ENCODE measurements around the gene MRPS18A.

GRCh38 chr6:43702171-43702533 is 14.6 kb upstream of the MRPS18A start:
- TF ChIP-seq EZH2 (IDR thresholded peaks at IDR 0.05; ENCODE audit: borderline replicate concordance, low read depth, low read length, severe bottlenecking) = no peak
- TF ChIP-seq CTCF (IDR thresholded peaks at IDR 0.05; ENCODE audit: extremely low read depth in 1 of 2, insufficient read depth in 1 of 2, low read depth in 1 of 2, low read length in 2 of 2) = no peak
- TF ChIP-seq FOS (IDR thresholded peaks at IDR 0.05; ENCODE audit: borderline replicate concordance, insufficient read depth, low read length) = no peak
- TF ChIP-seq POLR2A (IDR thresholded peaks at IDR 0.05; ENCODE audit: low read depth, low read length) = no peak
- no peak for TF ChIP-seq POLR2AphosphoS5 (IDR thresholded peaks at IDR 0.05; ENCODE audit: insufficient read depth, low read depth, low read length)
- TF ChIP-seq GATA2 (IDR thresholded peaks at IDR 0.05; ENCODE audit: insufficient read depth, insufficient read length, low read depth, low read length) = no peak
- TF ChIP-seq JUN (IDR thresholded peaks at IDR 0.05; ENCODE audit: borderline replicate concordance, insufficient read depth, insufficient read length, low read depth) = no peak
- no peak for TF ChIP-seq MAX (IDR thresholded peaks at IDR 0.05; ENCODE audit: insufficient read depth, insufficient read length)
- TF ChIP-seq MYC (IDR thresholded peaks at IDR 0.05; ENCODE audit: low read depth, low read length) = no peak
